HepG2 (cell line): ENCODE measurements around the gene ZC3H18. TPM values are rescaled to one million over a fixed set of nuclear protein-coding genes. Genes with fewer than 3 reads are reported as not detected.

ENCODE experiments used
- ATAC-seq: fragments of 200-7000 bp; cut with Tn5 transposase; 3 replicates; pipeline ENCODE4 v1.9.1; 2020; ENCODE audit warnings: mild to moderate bottlenecking, moderate library complexity
- BruUV-seq: library from RNA; stranded (reverse); fragments of 400-500 nt; replicated peaks from 2 replicates; lab custom pipeline; 2021; lab: Mats Ljungman, UMichigan
- CTCF ChIA-PET: fragments of 300-600 bp; formaldehyde crosslinking; extraction: SDS; loops from one replicate; lab custom pipeline; 2021; ENCODE audit warnings: low total read pairs, inconsistent platforms, low intra/inter-chr PET ratio; lab: Yijun Ruan, JAX
- POLR2A ChIA-PET: fragments of 350-600 bp; sonication (Branson Sonifier 250); formaldehyde crosslinking; loops from one replicate; lab custom pipeline; 2020; ENCODE audit warnings: antibody characterized with exemption, inconsistent platforms; lab: Yijun Ruan, JAX
- DNase-seq: peaks from one replicate; pipeline ENCODE4 v3.0.0-alpha.2; 2015; ENCODE audit warnings: low spot score
- FAIRE-seq: peaks from 3 replicates; lab custom pipeline; 2011; peaks lifted over from hg19 to GRCh38; lab: Jason Lieb, UNC
- H2AFZ ChIP-seq: one replicate; pipeline ENCODE4 v1.6.1; 2011; ENCODE audit warnings: low read length, inconsistent platforms
- H3K27ac ChIP-seq: fragments of 300-600 bp; 3 replicates; pipeline ENCODE4 v1.8.0; 2011; ENCODE audit warnings: mixed run types, mild to moderate bottlenecking, mixed read lengths, low read length, inconsistent platforms; ENCODE audit not compliant: insufficient read depth; ENCODE audit errors: extremely low read length
- H3K27me3 ChIP-seq, 2 experiments: fragments of 200-600 bp in 1 of 2; 2 replicates in 1 of 2; 3 replicates in 1 of 2; pipeline versions ENCODE4 v1.6.0 to v1.8.0; 2011; ENCODE audit warnings: low read length in 2 of 2, mild to moderate bottlenecking in 2 of 2, moderate library complexity in 2 of 2, inconsistent platforms in 1 of 2; ENCODE audit not compliant: insufficient read depth in 2 of 2, control insufficient read depth in 1 of 2
- H3K36me3 ChIP-seq, 2 experiments: fragments of 200-600 bp in 1 of 2; replicated peaks in 1 of 2; 2 replicates in 1 of 2; 3 replicates in 1 of 2; pipeline versions ENCODE4 v1.5.1 to v1.8.0; 2011; ENCODE audit warnings: low read length in 2 of 2, inconsistent platforms in 1 of 2; ENCODE audit not compliant: insufficient read depth in 2 of 2, control insufficient read depth in 1 of 2
- H3K4me1 ChIP-seq: 2 replicates; pipeline ENCODE4 v1.5.1; 2012; ENCODE audit warnings: low read length, inconsistent platforms; ENCODE audit not compliant: insufficient read depth
- H3K4me2 ChIP-seq: 2 replicates; pipeline ENCODE4 v1.6.0; 2011; ENCODE audit warnings: low read depth, low read length, inconsistent platforms
- H3K4me3 ChIP-seq, 3 experiments: fragments of 200-600 bp in 1 of 3; sonication (generic), shearing (Covaris generic) in 1 of 3; replicated peaks in 1 of 3; 2 replicates each; pipeline ENCODE4 v1.5.1; 2011 to 2016; ENCODE audit warnings: low read length in 3 of 3, inconsistent platforms in 2 of 3, low read depth in 2 of 3, mild to moderate bottlenecking in 2 of 3, control low read depth in 1 of 3, mixed read lengths in 1 of 3; ENCODE audit not compliant: insufficient read depth in 1 of 3
- H3K79me2 ChIP-seq: one replicate; pipeline ENCODE4 v1.6.1; 2011; ENCODE audit warnings: low read length, inconsistent platforms; ENCODE audit not compliant: insufficient read depth
- H3K9ac ChIP-seq: 2 replicates; pipeline ENCODE4 v1.6.0; 2011; ENCODE audit warnings: mild to moderate bottlenecking, low read depth, low read length, inconsistent platforms; ENCODE audit not compliant: insufficient read depth
- H3K9me3 ChIP-seq: 2 replicates; pipeline ENCODE4 v1.5.1; 2012; ENCODE audit warnings: mild to moderate bottlenecking, low read length
- H4K20me1 ChIP-seq: 2 replicates; pipeline ENCODE4 v1.6.0; 2011; ENCODE audit warnings: inconsistent platforms, mild to moderate bottlenecking, low read length, moderate library complexity; ENCODE audit not compliant: insufficient read depth
- AGO2 ChIP-seq: fragments of 200-400 bp; formaldehyde crosslinking; optimal IDR thresholded peaks from 2 replicates; pipeline ENCODE3; 2017; ENCODE audit warnings: mild to moderate bottlenecking, low read depth, low read length, moderate library complexity
- HIC2 ChIP-seq: sonication (generic); formaldehyde crosslinking; IDR thresholded peaks from 2 replicates; pipeline ENCODE4 v1.9.0; 2022; ENCODE audit warnings: low read depth, missing genetic modification reagents
- HNRNPL ChIP-seq: fragments of 200-400 bp; formaldehyde crosslinking; IDR thresholded peaks from 2 replicates; pipeline ENCODE4 v1.6.1; 2017; ENCODE audit warnings: mild to moderate bottlenecking, low read depth, low read length
- KLF12 ChIP-seq: sonication (generic); formaldehyde crosslinking; IDR thresholded peaks from 2 replicates; pipeline ENCODE4 v1.4.0; 2020; ENCODE audit warnings: missing genetic modification reagents, borderline replicate concordance
- WGBS: methylation state at CpG from one replicate; pipeline ENCODE4 v1.1.6; 2017; ENCODE audit warnings: low lambda C conversion rate; 5-methylcytosine and 5-hydroxymethylcytosine counted together
- in situ Hi-C: cut with HindIII; loops from 2 replicates; pipeline ENCODE4 v1.10.0; 2017; ENCODE audit warnings: low pct_unique_long_range_greater_than_20kb; ENCODE audit not compliant: extremely low pct_ligation_motif_present
- intact Hi-C: fragments of 100-400 bp; cut with micrococcal nuclease; formaldehyde crosslinking; loops from one replicate; pipeline ENCODE4 v1.10.0; 2022; ENCODE audit not compliant: unreplicated experiment
- polyA plus RNA-seq, 8 experiments: library from polyadenylated mRNA; depleted of rRNA in 3 of 8; stranded (reverse) in 7 of 8; unstranded in 1 of 8; fragments of >200 nt; fragmentation: Illumina TruSeq in 4 of 8; extraction: Trizol in 4 of 8; gene quantifications; 2 replicates each; pipeline versions ENCODE4 v1.2.1 to v1.2.3, GENCODE V29; 2011 to 2016; ENCODE audit warnings: low read depth in 4 of 8, missing spikeins in 1 of 8, mixed read lengths in 1 of 8; ENCODE audit not compliant: insufficient read depth in 1 of 8
- total RNA-seq, 5 experiments: library from RNA; depleted of rRNA; stranded (reverse); fragments of >200 nt; fragmentation: Illumina TruSeq; extraction: Trizol; gene quantifications; 2 replicates each; pipeline ENCODE4 v1.2.3, GENCODE V29; 2016; ENCODE audit warnings: low read depth in 1 of 5
- TF ChIP-seq, protein P1 (sequence below): sonication (generic); formaldehyde crosslinking; IDR thresholded peaks from 2 replicates; pipeline ENCODE4 v1.5.1; 2020; ENCODE audit warnings: missing genetic modification reagents, mild to moderate bottlenecking, borderline replicate concordance
- TF ChIP-seq, protein P2 (sequence below): sonication (generic); formaldehyde crosslinking; IDR thresholded peaks from 2 replicates; pipeline ENCODE4 v1.4.0; 2020; ENCODE audit warnings: missing genetic modification reagents, mild to moderate bottlenecking, borderline replicate concordance

The ZC3H18 gene
- total and polyA plus RNA-seq, 2 of the 13 experiments (the other 11 are each of a cell fraction or from before 2014, with no cell fraction given) = 11.2 to 27.4 TPM

- no peak for DNase-seq
- 93% methylated on average over 19 of the region's 24 CpGs for WGBS
- peaks cover 2% of the 10 kb centered on the region for H3K79me2 ChIP-seq
- H3K4me3 ChIP-seq = no peak overlapping the region
- H2AFZ ChIP-seq = no peak overlapping the region
- peaks cover 9 to 12% of the 10 kb centered on the region in 2 experiments; a peak in 3 of 5 replicates for H3K36me3 ChIP-seq
- H3K27me3 ChIP-seq = no peaks in the 10 kb centered on the region
- intact Hi-C loops (no loop called here), in situ Hi-C loops (no loop called here)
- peaks cover 6% of the 10 kb centered on the region; the same call in 1 of the 2 replicates for H3K9me3 ChIP-seq
- no peak overlapping the region for H3K4me2 ChIP-seq
- H3K4me1 ChIP-seq = peaks cover 19% of the 10 kb centered on the region; the same call in 1 of the 2 replicates
- ChIA-PET CTCF (no interaction called here), POLR2A (no interaction called here)
- FAIRE-seq = no peak
- ATAC-seq = no peak
- H3K27ac ChIP-seq = no peak overlapping the region
- BruUV-seq = no TSS peak
- no peaks in the 10 kb centered on the region for H4K20me1 ChIP-seq
- no peak overlapping the region for H3K9ac ChIP-seq
- TF ChIP-seq AGO2 (peak; percentile 48), KLF12 (CRISPR knock-in tag) (no peak)
- TF ChIP-seq, all 625 proteins: peak for 1
These were observed 47.8 kb upstream of the ZC3H18 start for GRCh38 chr16:88522276-88522949.

- Histone ChIP-seq H3K79me2 (peaks cover 2% of the 10 kb centered on the region), H4K20me1 (no peaks in the 10 kb centered on the region), H3K27me3 (no peaks in the 10 kb centered on the region), H3K4me2 (no peak overlapping the region), H3K4me3 (no peak overlapping the region), H3K9ac (no peak overlapping the region)
- FAIRE-seq = no peak
- ChIA-PET POLR2A (interaction anchor here (1.0 kb wide), 1 partner anchor 19 kb away, joined by 3 read pairs; no protein-coding TSS in a partner anchor), CTCF (no interaction called here)
- BruUV-seq = no TSS peak
- ATAC-seq = no peak
- TF ChIP-seq HIC2 = no peak
- TF ChIP-seq, protein P1, sequence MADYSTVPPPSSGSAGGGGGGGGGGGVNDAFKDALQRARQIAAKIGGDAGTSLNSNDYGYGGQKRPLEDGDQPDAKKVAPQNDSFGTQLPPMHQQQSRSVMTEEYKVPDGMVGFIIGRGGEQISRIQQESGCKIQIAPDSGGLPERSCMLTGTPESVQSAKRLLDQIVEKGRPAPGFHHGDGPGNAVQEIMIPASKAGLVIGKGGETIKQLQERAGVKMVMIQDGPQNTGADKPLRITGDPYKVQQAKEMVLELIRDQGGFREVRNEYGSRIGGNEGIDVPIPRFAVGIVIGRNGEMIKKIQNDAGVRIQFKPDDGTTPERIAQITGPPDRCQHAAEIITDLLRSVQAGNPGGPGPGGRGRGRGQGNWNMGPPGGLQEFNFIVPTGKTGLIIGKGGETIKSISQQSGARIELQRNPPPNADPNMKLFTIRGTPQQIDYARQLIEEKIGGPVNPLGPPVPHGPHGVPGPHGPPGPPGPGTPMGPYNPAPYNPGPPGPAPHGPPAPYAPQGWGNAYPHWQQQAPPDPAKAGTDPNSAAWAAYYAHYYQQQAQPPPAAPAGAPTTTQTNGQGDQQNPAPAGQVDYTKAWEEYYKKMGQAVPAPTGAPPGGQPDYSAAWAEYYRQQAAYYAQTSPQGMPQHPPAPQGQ (CRISPR knock-in tag) = no peak
- peak; percentile 74 for TF ChIP-seq AGO2
- TF ChIP-seq, protein P2, sequence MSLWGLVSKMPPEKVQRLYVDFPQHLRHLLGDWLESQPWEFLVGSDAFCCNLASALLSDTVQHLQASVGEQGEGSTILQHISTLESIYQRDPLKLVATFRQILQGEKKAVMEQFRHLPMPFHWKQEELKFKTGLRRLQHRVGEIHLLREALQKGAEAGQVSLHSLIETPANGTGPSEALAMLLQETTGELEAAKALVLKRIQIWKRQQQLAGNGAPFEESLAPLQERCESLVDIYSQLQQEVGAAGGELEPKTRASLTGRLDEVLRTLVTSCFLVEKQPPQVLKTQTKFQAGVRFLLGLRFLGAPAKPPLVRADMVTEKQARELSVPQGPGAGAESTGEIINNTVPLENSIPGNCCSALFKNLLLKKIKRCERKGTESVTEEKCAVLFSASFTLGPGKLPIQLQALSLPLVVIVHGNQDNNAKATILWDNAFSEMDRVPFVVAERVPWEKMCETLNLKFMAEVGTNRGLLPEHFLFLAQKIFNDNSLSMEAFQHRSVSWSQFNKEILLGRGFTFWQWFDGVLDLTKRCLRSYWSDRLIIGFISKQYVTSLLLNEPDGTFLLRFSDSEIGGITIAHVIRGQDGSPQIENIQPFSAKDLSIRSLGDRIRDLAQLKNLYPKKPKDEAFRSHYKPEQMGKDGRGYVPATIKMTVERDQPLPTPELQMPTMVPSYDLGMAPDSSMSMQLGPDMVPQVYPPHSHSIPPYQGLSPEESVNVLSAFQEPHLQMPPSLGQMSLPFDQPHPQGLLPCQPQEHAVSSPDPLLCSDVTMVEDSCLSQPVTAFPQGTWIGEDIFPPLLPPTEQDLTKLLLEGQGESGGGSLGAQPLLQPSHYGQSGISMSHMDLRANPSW = no peak
- TF ChIP-seq HNRNPL = 0 out of 2 replicates have a peak, but pooled peaks have one; percentile 17
- TF ChIP-seq, all 625 proteins: peak for 2
- H3K9me3 ChIP-seq = 0 out of 2 replicates have a peak, but pooled peaks cover 1% of the 10 kb centered on the region
- no peak overlapping the region for H3K27ac ChIP-seq
- no peak overlapping the region for H2AFZ ChIP-seq
- intact Hi-C loops = no loop called here
- peaks cover 19% of the 10 kb centered on the region; the same call in 1 of the 2 replicates for H3K4me1 ChIP-seq
- peaks cover 16 to 17% of the 10 kb centered on the region in 2 experiments; a peak in 4 of 5 replicates for H3K36me3 ChIP-seq
- 94% methylated on average over 40 of the region's 47 CpGs for WGBS
- no peak for DNase-seq
- in situ Hi-C loops = no loop called here
These were observed 46.7 kb upstream of the ZC3H18 start for GRCh38 chr16:88523309-88524161.
